ENCODE results near the gene SH3D19.

GRCh38 chr4:151257704-151258103 is 67.7 kb downstream of the SH3D19 start:
- TF ChIP-seq CTCF (IDR thresholded peaks at IDR 0.05) (no peak), POLR2A (IDR thresholded peaks at IDR 0.05) (no peak)

All from testis (tissue), 2 donors.